ENCODE measurements around the gene CDK5RAP3. TPM values are rescaled to one million over a fixed set of nuclear protein-coding genes. Genes with fewer than 3 reads are reported as not detected.
"Not testable (repeated sequence)": the region's sequence is repeated elsewhere in the genome, so short reads cannot be mapped to it uniquely, and the experiment has no call there.

CDK5RAP3 gene, protein sequence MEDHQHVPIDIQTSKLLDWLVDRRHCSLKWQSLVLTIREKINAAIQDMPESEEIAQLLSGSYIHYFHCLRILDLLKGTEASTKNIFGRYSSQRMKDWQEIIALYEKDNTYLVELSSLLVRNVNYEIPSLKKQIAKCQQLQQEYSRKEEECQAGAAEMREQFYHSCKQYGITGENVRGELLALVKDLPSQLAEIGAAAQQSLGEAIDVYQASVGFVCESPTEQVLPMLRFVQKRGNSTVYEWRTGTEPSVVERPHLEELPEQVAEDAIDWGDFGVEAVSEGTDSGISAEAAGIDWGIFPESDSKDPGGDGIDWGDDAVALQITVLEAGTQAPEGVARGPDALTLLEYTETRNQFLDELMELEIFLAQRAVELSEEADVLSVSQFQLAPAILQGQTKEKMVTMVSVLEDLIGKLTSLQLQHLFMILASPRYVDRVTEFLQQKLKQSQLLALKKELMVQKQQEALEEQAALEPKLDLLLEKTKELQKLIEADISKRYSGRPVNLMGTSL
- 89.8 and 102 TPM in 2 replicates for total RNA-seq (2014; rRNA removed; shearing (Covaris generic); ENCODE audit: low replicate concordance)

DNA sequence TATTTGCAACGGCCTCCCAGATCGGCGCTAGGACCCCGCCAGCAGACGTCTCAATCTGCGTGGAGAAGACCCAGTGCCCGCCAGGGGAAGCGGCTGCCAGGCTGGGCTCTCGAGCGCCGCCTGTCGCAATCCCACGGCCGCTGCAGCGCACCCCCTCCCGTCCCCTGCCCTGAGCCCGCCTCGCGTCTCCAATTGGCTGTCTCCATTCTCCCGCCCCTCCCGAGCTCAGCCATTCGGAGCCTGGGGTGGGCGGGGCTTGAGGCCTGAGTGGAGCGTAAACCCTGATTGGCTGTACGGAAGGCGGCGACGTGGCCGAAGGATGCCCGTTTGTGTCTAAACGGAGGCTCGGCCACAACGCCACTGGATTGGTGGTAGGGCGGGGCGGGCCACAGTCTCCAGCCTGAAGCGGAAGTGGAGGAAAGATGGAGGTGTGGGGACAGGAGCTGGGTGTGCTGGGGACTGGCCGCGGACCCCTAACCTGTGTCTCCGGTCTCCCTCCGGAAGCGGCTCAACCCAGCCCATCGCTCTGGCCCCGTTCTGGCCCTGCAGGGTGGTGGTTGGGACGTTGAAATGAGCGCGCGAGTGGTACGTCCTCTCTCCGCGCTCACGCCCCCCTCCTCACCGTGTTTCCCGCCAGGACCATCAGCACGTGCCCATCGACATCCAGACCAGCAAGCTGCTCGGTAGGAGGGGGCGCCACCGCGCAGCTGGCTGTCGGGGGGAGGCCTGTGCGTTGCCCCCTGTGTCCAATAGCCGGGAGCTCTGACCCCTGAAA, at the start of gene CDK5RAP3:
TSS of gene CDK5RAP3 (plus strand) at position 389 of the 775 bp plus-strand sequence. CDS start at position 423, 34 bp downstream.
- peak; percentile 100 for DNase-seq (ENCODE audit: low read depth)
- in situ Hi-C loops (cut with HindIII; ENCODE audit: low pct_unique_long_range_greater_than_20kb, low sequenced_read_pairs): no loop called here

DNA sequence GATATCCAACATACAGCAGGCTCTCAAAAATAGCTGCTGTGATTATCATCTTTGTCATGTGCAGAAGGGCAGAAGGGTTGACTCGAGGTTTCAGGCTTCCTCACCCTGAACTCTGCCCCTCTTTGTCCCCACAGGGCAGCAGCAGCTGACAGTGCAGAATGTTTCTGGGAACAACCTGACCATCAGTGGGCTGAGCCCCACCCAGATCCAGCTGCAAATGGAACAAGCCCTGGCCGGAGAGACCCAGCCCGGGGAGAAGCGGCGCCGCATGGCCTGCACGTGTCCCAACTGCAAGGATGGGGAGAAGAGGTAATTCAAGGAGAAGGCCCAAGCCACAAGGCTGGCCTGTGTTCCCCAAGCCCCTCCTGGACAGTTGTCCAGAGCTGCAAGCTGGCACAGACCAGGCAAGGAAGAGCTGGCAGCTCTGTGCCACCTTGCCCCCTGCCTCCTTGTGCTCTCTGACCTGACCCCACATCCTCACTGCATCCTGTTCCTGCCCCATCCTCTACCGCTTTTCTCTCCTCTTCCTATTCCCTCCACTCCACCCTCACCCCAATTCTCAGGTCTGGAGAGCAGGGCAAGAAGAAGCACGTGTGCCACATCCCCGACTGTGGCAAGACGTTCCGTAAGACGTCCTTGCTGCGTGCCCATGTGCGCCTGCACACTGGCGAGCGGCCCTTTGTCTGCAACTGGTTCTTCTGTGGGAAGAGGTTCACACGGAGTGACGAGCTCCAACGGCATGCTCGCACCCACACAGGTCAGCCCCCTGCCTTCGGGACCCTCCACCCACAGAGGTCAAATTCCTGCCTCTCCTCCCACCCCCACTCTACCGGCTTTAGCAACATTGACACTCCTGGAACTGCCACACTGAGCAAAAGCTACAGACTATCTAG, 45.9 kb upstream of the CDK5RAP3 start:
- DNase-seq (ENCODE audit: low read depth): no peak
- in situ Hi-C loops (cut with HindIII; ENCODE audit: low pct_unique_long_range_greater_than_20kb, low sequenced_read_pairs): no loop called here

GRCh38 chr17:47925678-47925988, 45.3 kb upstream of the CDK5RAP3 start:
- no peak for DNase-seq (ENCODE audit: low read depth)
- in situ Hi-C loops (cut with HindIII; ENCODE audit: low pct_unique_long_range_greater_than_20kb, low sequenced_read_pairs): no loop called here

DNA sequence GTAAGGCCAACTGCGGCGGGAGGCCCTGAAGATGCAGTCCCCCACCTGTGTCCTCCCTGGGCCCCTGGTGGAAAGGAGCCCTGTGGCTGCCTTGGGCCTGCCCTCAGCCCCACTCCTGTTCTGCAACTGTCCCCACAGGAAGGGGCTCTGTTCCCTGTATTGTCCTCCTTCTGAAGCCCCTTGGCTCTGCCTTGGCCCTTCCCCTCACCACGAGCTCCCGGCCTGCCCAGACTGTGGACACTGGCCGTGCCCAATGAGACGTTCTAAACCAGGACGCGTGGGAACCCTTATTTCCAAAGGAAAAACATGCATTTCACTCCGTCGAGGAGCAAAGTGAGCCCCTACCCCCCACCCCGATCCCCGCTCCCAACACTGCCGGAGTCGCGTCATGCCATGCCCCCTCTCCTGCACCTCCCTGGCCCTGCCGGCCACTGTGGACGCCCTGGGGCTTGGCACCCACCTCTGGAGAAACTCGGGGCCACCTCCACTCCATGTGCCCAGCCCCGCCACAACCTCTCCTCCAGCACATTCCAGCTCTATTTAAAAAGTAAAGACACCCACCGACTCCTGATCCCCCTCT, 43.0 kb upstream of the CDK5RAP3 start:
- in situ Hi-C loops (cut with HindIII; ENCODE audit: low pct_unique_long_range_greater_than_20kb, low sequenced_read_pairs): no loop called here
- no peak for DNase-seq (ENCODE audit: low read depth)

GRCh38 chr17:47928415-47928814, 42.5 kb upstream of the CDK5RAP3 start:
- in situ Hi-C loops (cut with HindIII; ENCODE audit: low pct_unique_long_range_greater_than_20kb, low sequenced_read_pairs): no loop called here
- DNase-seq (ENCODE audit: low read depth): no peak

- DNase-seq (ENCODE audit: low read depth): no peak
- in situ Hi-C loops (cut with HindIII; ENCODE audit: low pct_unique_long_range_greater_than_20kb, low sequenced_read_pairs): no loop called here
These were observed 41.5 kb upstream of the CDK5RAP3 start for GRCh38 chr17:47929218-47930000.

DNA sequence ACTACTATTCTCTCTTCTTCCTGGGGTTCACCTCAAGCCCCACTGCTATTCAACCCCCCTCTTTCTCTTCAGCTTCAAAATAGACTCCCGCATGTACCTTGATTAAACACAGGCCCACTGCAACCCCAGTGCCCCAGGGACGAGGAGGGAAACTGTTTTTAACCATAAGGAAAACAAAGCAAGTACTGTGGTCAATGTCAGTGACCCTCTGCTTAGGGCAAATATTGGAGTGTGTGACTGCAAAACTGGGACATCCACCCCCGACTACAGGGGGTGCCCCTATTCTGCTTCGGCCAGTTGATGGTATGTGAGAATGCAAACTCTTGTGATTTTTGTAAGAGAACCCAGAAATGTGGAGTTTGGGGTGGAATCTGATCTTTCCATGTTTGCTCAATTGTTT, 39.1 kb upstream of the CDK5RAP3 start:
- in situ Hi-C loops (cut with HindIII; ENCODE audit: low pct_unique_long_range_greater_than_20kb, low sequenced_read_pairs): no loop called here
- DNase-seq (ENCODE audit: low read depth): no peak

- in situ Hi-C loops (cut with HindIII; ENCODE audit: low pct_unique_long_range_greater_than_20kb, low sequenced_read_pairs): no loop called here
- no peak for DNase-seq (ENCODE audit: low read depth)
These were observed 36.1 kb upstream of the CDK5RAP3 start for GRCh38 chr17:47934856-47935255.

- in situ Hi-C loops (cut with HindIII; ENCODE audit: low pct_unique_long_range_greater_than_20kb, low sequenced_read_pairs); DNase-seq (ENCODE audit: low read depth): not testable (repeated sequence)
These were observed 35.4 kb upstream of the CDK5RAP3 start for GRCh38 chr17:47935468-47935867.

DNA sequence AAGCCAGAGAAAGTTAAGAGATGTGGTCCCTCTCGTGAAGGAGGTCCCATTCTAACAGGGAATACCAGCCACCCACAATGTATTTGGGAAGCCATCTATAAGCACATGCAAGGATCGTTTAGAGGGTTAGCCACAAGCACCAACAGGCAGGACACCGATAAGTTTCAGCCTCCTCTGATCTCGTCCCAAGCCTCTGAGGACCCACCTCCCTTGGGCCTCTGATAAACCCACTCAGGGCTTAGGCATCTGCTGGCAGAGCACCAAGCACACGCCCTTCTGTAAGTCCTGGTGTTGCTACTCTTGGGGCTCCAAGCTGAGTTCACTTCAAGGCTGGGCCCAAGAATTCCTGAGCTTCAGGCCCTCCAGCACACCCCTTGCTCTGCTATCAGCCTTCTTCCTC, 35.0 kb upstream of the CDK5RAP3 start:
- peak; percentile 28 for DNase-seq (ENCODE audit: low read depth)
- in situ Hi-C loops (cut with HindIII; ENCODE audit: low pct_unique_long_range_greater_than_20kb, low sequenced_read_pairs): no loop called here

DNA sequence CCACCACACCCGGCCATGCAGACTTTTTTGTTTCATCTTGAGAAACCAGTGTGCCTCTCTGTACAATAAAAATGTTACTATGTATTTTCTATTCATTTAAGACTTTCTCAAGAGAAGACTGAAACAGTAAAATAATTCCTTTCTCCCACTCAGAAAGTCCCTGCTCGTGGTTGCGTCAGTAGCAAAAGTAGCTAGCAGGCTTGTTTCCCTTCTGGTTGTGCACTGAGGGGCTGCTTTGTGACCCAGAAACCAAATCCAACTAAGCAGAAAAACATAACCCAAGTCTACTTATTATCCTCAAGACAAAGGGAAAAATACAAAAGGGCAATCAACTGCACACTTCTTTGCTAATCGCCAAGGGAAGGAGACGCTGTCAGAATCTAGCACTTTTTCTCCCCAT, 33.0 kb upstream of the CDK5RAP3 start:
- in situ Hi-C loops (cut with HindIII; ENCODE audit: low pct_unique_long_range_greater_than_20kb, low sequenced_read_pairs): no loop called here
- DNase-seq (ENCODE audit: low read depth): no peak

GRCh38 chr17:47941246-47942095, 29.4 kb upstream of the CDK5RAP3 start, which contains the start of gene PNPO:
TSS of gene PNPO (plus strand) at chr17:47941571. CDS start at chr17:47941676, 105 bp downstream.
- DNase-seq (ENCODE audit: low read depth): peak; percentile 98
- in situ Hi-C loops (cut with HindIII; ENCODE audit: low pct_unique_long_range_greater_than_20kb, low sequenced_read_pairs): no loop called here

GRCh38 chr17:47942096-47942510, 28.8 kb upstream of the CDK5RAP3 start:
- in situ Hi-C loops (cut with HindIII; ENCODE audit: low pct_unique_long_range_greater_than_20kb, low sequenced_read_pairs): no loop called here
- no peak for DNase-seq (ENCODE audit: low read depth)

GRCh38 chr17:47942568-47942967, 28.3 kb upstream of the CDK5RAP3 start:
- in situ Hi-C loops (cut with HindIII; ENCODE audit: low pct_unique_long_range_greater_than_20kb, low sequenced_read_pairs): no loop called here
- DNase-seq (ENCODE audit: low read depth): no peak

DNA sequence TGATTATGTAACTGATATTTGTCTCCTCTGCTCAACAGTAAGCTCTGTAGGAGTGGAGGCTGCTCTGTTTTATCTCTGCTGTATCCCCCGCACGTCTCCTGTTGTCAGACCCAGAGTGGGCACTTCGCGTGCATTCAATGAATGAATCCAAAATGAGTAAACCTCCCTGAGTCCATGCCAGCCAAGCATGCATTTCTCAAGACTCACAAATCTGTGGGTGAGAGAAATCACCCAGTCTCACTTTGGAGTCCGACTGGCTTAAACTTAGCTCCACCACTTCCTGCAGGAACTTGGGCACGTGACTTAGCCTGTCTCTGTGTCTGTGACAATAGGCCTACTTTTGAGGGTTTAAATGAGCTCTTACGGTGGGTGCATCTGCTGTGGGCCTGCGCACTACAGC, 25.8 kb upstream of the CDK5RAP3 start:
- in situ Hi-C loops (cut with HindIII; ENCODE audit: low pct_unique_long_range_greater_than_20kb, low sequenced_read_pairs): no loop called here

More for the DNA sequence above, 25.8 kb upstream of the CDK5RAP3 start:
- DNase-seq (ENCODE audit: low read depth): no peak

Measured in Caki2 (cell line).